Measurements from ENCODE around the gene MIPEP.

DNA sequence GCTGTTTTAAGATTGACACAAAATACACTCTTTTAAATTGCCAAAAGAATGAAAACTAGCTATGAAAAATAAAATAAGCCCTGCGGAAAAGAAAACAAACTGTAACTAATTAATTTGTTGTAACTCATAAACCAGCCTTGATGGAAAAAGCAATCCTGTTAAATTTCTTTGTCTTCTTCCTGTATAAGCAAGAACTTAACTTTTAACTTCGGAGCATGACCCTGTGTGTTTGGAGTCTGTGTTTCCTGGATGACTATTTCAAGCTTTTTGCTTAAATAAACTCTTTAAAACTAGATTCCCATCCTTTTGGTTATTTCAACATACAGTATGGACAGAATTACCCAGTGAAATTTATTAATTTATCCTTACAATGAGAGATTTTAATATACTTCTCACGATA lies 196.4 kb downstream of the MIPEP start:
- TF ChIP-seq POLR2A (IDR thresholded peaks at IDR 0.05) (no peak), EP300 (IDR thresholded peaks at IDR 0.05; ENCODE audit: low read depth) (no peak)

Data from transverse colon (tissue), 1 donor.